Endothelial cell of umbilical vein (primary cell): ENCODE results near the gene PNPLA2. TPM values are rescaled to one million over a fixed set of nuclear protein-coding genes. Genes with fewer than 3 reads are reported as not detected.

ENCODE experiments used
- BruUV-seq: library from RNA; stranded (reverse); fragments of 400-500 nt; replicated peaks from 2 replicates; lab custom pipeline; 2021; lab: Mats Ljungman, UMichigan
- CTCF ChIA-PET: fragments of 300-600, 350-600 bp; sonication (Branson Sonifier 250); formaldehyde crosslinking; loops from one replicate; lab custom pipeline; 2021; ENCODE audit warnings: antibody characterized with exemption, inconsistent platforms; lab: Charles Lee
- POLR2A ChIA-PET: fragments of 300-600, 350-600 bp; sonication (Branson Sonifier 250); formaldehyde crosslinking; loops from one replicate; lab custom pipeline; 2021; ENCODE audit warnings: antibody characterized with exemption, inconsistent platforms; lab: Charles Lee
- DNase-seq: peaks from one replicate; pipeline ENCODE4 v3.0.0-alpha.2; 2011; ENCODE audit warnings: low read depth, low spot score
- FAIRE-seq: peaks from 2 replicates; lab custom pipeline; 2011; peaks lifted over from hg19 to GRCh38; lab: Jason Lieb, UNC
- H2AFZ ChIP-seq: 2 replicates; pipeline ENCODE4 v1.6.0; 2012; ENCODE audit warnings: low read depth, low read length, control low read depth, inconsistent platforms
- H3K27ac ChIP-seq: 2 replicates; pipeline ENCODE4 v1.5.1; 2011; ENCODE audit warnings: low read depth, mild to moderate bottlenecking, control low read depth, low read length, moderate library complexity; ENCODE audit not compliant: insufficient read depth
- H3K27me3 ChIP-seq, 2 experiments: 2 replicates each; pipeline versions ENCODE4 v1.6.0 to v1.6.1; 2011; ENCODE audit warnings: low read length in 2 of 2, mixed read lengths in 1 of 2; ENCODE audit not compliant: control insufficient read depth in 2 of 2, insufficient read depth in 2 of 2
- H3K36me3 ChIP-seq, 2 experiments: 2 replicates in 1 of 2; 3 replicates in 1 of 2; pipeline ENCODE4 v1.5.1; 2011; ENCODE audit warnings: low read length in 2 of 2, mild to moderate bottlenecking in 1 of 2, moderate library complexity in 1 of 2; ENCODE audit not compliant: control insufficient read depth in 2 of 2, insufficient read depth in 2 of 2; ENCODE audit errors: extremely low read depth in 1 of 2
- H3K4me1 ChIP-seq: 3 replicates; pipeline ENCODE4 v1.5.1; 2011; ENCODE audit warnings: mild to moderate bottlenecking, low read length; ENCODE audit not compliant: control insufficient read depth, insufficient read depth; ENCODE audit errors: extremely low read depth
- H3K4me2 ChIP-seq: 2 replicates; pipeline ENCODE4 v1.6.1; 2011; ENCODE audit warnings: low read length, control low read depth, mixed read lengths; ENCODE audit not compliant: insufficient read depth
- H3K4me3 ChIP-seq, 3 experiments: fragments of 200-600 bp in 1 of 3; sonication (generic), shearing (Covaris generic) in 1 of 3; replicated peaks in 1 of 3; 2 replicates each; pipeline ENCODE4 v1.5.1; 2011 to 2016; ENCODE audit warnings: control low read depth in 3 of 3, low read length in 3 of 3, mild to moderate bottlenecking in 2 of 3, inconsistent platforms in 1 of 3, low read depth in 1 of 3, moderate library complexity in 1 of 3; ENCODE audit not compliant: insufficient read depth in 1 of 3
- H3K79me2 ChIP-seq: 2 replicates; pipeline ENCODE4 v1.6.0; 2012; ENCODE audit warnings: low read length, inconsistent platforms; ENCODE audit not compliant: control insufficient read depth, insufficient read depth
- H3K9ac ChIP-seq: replicated peaks from 2 replicates; pipeline ENCODE3; 2011; ENCODE audit warnings: low read length, control low read depth; ENCODE audit not compliant: insufficient read depth; ENCODE audit errors: extremely low read depth
- H3K9me1 ChIP-seq: replicated peaks from 3 replicates; pipeline ENCODE4 v1.6.0; 2011; ENCODE audit warnings: mild to moderate bottlenecking, low read length; ENCODE audit not compliant: control insufficient read depth, insufficient read depth; ENCODE audit errors: extremely low read depth
- H3K9me3 ChIP-seq: replicated peaks from 2 replicates; pipeline ENCODE4 v1.5.1; 2012; ENCODE audit warnings: low read length, inconsistent platforms; ENCODE audit not compliant: control insufficient read depth, insufficient read depth
- H4K20me1 ChIP-seq: replicated peaks from 2 replicates; pipeline ENCODE3; 2011; ENCODE audit warnings: mild to moderate bottlenecking, low read length; ENCODE audit not compliant: control insufficient read depth, insufficient read depth; ENCODE audit errors: extremely low read depth
- EZH2 ChIP-seq: IDR thresholded peaks from 2 replicates; pipeline ENCODE4 v1.6.1; 2012; ENCODE audit warnings: borderline replicate concordance, low read depth, mild to moderate bottlenecking, moderate library complexity, low read length, inconsistent platforms; ENCODE audit not compliant: severe bottlenecking
- FOS ChIP-seq: IDR thresholded peaks from 2 replicates; pipeline ENCODE4 v1.6.1; 2011; ENCODE audit warnings: mild to moderate bottlenecking, low read length, moderate library complexity, borderline replicate concordance; ENCODE audit not compliant: insufficient read depth
- GATA2 ChIP-seq: IDR thresholded peaks from 2 replicates; pipeline ENCODE4 v1.7.0; 2011; ENCODE audit warnings: low read depth, mild to moderate bottlenecking, moderate library complexity, mixed read lengths, low read length; ENCODE audit not compliant: insufficient read length, insufficient read depth
- JUN ChIP-seq: IDR thresholded peaks from 2 replicates; pipeline ENCODE4 v1.6.1; 2011; ENCODE audit warnings: borderline replicate concordance, low read depth; ENCODE audit not compliant: insufficient read length, insufficient read depth
- MYC ChIP-seq: IDR thresholded peaks from one replicate; pipeline ENCODE4 v1.6.1; 2011; ENCODE audit warnings: mild to moderate bottlenecking, low read depth, low read length
- POLR2A ChIP-seq: IDR thresholded peaks from 2 replicates; pipeline ENCODE4 v1.6.1; 2012; ENCODE audit warnings: low read depth, mild to moderate bottlenecking, control low read depth, low read length
- POLR2AphosphoS5 ChIP-seq: IDR thresholded peaks from 2 replicates; pipeline ENCODE4 v1.6.1; 2012; ENCODE audit warnings: low read depth, mild to moderate bottlenecking, control low read depth, low read length, moderate library complexity; ENCODE audit not compliant: insufficient read depth
- dilution Hi-C: fragments of 300-500 bp; cut with MboI; formaldehyde crosslinking; loops from one replicate; pipeline ENCODE4 v1.15.0; 2019; ENCODE audit warnings: low sequenced_read_pairs; ENCODE audit not compliant: extremely low pct_ligation_motif_present
- intact Hi-C: fragments of 100-400 bp; cut with micrococcal nuclease; formaldehyde crosslinking; loops from one replicate; pipeline ENCODE4 v1.10.0; 2022
- polyA plus RNA-seq, 4 experiments: library from polyadenylated mRNA; depleted of rRNA in 3 of 4; stranded (reverse) in 3 of 4; unstranded in 1 of 4; fragments of >200 nt; gene quantifications; 2 replicates each; pipeline versions ENCODE4 v1.2.1 to v1.2.3, GENCODE V29; 2011 to 2012; ENCODE audit warnings: missing spikeins in 1 of 4
- total RNA-seq: library from RNA; stranded (reverse); gene quantifications from 2 replicates; pipeline ENCODE4 v1.2.3, GENCODE V29; 2021
- TF ChIP-seq, protein P1 (sequence below): IDR thresholded peaks from 2 replicates; pipeline ENCODE4 v1.6.1; 2011; ENCODE audit not compliant: insufficient read depth, insufficient read length
- TF ChIP-seq, protein P2 (sequence below), 2 donors: IDR thresholded peaks; 1 replicate in 1 of 2; 2 replicates in 1 of 2; pipeline ENCODE4 v1.5.1; 2011; ENCODE audit warnings: low read length in 2 of 2, mild to moderate bottlenecking in 2 of 2, moderate library complexity in 2 of 2, control low read depth in 1 of 2, inconsistent platforms in 1 of 2, low read depth in 1 of 2; ENCODE audit not compliant: insufficient read depth in 1 of 2; ENCODE audit errors: extremely low read depth in 1 of 2

PNPLA2 gene
- total and polyA plus RNA-seq, 2 donors (not counting 3 experiments of a cell fraction or from before 2014, with no cell fraction given), result 73.1 to 75.6 TPM

DNA sequence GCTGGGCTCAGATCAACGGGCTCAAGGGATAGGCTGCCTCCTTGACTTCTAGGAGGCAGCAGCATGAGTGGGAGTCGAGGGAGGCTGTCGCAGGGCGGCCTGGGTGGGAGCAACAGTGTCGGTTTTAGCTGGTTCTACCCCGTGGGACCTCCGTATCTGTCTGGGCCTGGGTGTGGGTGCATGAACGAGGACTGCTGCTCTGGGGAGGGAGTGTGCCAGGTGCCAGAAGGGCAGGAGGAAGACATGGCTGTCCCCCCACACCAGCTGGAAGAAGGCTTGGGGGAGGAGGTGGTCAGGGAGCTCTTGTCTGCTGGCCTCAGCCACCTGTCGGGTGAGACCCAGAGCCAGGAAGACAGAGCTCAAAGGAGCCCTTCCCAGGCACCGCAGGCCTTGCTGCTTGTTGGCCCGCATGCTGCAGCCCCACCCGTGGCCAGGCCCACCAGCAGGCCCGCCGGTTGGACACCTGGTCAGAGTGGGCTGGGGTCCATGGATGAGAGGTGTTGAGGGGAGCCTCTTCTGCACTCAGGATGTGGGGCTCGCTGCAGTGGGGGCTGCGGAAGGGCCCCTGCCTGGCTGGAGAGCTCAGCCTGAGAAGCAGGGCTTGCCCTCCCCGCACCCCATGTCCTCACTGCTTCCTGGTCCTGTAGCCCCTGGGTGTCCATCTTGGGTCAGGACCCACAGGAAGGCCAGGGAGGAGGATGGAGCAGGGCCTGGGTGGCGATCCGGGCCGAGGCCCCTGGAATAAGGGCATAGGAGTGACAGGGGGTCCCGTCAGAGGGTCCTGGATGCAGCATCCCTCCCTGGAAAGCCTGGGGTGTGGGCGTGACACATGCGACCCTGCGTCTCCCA lies 32.3 kb upstream of the PNPLA2 start:
- H3K36me3 ChIP-seq, result no peaks in the 10 kb centered on the region
- no peak overlapping the region for H2AFZ ChIP-seq
- no peaks in the 10 kb centered on the region for H3K9me1 ChIP-seq
- H3K9ac ChIP-seq, result no peak overlapping the region
- no peaks in the 10 kb centered on the region for H4K20me1 ChIP-seq
- H3K27ac ChIP-seq, result no peak overlapping the region
- DNase-seq (no peak), FAIRE-seq (no peak)
- H3K4me2 ChIP-seq, result no peak overlapping the region
- peak; percentile 5 for TF ChIP-seq POLR2A
- no peak for TF ChIP-seq GATA2
- CTCF ChIA-PET, result interaction anchor here (1.9 kb wide), 1 partner anchor 11 kb away, joined by 9 read pairs; the partner anchor contains the start of gene SLC25A22
- intact Hi-C loops, result no loop called here
- POLR2A ChIA-PET, result no interaction called here
- H3K79me2 ChIP-seq, result no peaks in the 10 kb centered on the region
- no peak overlapping the region for H3K4me3 ChIP-seq
- H3K9me3 ChIP-seq, result no peaks in the 10 kb centered on the region
- H3K27me3 ChIP-seq, result no peaks in the 10 kb centered on the region
- no peaks in the 10 kb centered on the region for H3K4me1 ChIP-seq
- dilution Hi-C loops, result no loop called here
- no TSS peak for BruUV-seq

DNA sequence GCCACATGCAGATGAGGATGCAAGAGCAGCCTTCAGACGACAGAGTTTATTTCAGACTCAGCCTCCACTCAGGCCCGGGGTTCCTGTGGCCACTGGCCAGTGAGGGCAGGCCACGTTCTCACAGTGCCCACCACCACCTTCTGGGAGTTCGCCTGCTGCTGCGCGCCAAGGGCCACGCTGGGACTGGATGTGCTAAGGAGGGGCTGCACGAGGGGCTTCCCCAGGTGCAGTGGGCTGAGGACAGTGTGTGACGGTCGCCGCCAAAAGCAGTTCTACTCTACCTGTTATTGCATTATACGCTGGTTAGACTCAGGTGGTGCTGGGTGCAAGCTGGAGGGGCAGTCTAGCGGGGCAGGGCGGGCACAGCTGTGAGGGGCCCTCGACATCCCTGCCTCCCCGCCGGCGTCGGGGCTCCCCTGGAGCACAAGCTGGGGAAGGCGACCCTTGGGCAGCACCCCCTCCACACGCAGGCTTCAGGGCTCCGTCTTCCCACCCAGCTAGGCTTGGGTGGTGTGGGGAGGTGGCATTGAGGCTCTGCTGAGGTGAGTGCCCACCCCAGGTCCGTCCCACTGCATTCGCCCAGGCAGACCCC lies 31.5 kb upstream of the PNPLA2 start:
- Histone ChIP-seq H3K27me3 (no peaks in the 10 kb centered on the region), H3K36me3 (no peaks in the 10 kb centered on the region), H3K9ac (no peak overlapping the region), H4K20me1 (no peaks in the 10 kb centered on the region), H3K4me3 (no peak overlapping the region), H3K4me2 (no peak overlapping the region), H3K9me3 (no peaks in the 10 kb centered on the region), H3K4me1 (no peaks in the 10 kb centered on the region), H3K79me2 (no peaks in the 10 kb centered on the region), H3K9me1 (no peaks in the 10 kb centered on the region), H3K27ac (no peak overlapping the region), H2AFZ (no peak overlapping the region)
- intact Hi-C loops (no loop called here), dilution Hi-C loops (no loop called here)
- no TSS peak for BruUV-seq
- TF ChIP-seq POLR2A, result no peak
- TF ChIP-seq, protein P1, sequence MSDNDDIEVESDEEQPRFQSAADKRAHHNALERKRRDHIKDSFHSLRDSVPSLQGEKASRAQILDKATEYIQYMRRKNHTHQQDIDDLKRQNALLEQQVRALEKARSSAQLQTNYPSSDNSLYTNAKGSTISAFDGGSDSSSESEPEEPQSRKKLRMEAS, result no peak
- TF ChIP-seq FOS, result no peak
- TF ChIP-seq GATA2, result no peak
- TF ChIP-seq, protein P2, sequence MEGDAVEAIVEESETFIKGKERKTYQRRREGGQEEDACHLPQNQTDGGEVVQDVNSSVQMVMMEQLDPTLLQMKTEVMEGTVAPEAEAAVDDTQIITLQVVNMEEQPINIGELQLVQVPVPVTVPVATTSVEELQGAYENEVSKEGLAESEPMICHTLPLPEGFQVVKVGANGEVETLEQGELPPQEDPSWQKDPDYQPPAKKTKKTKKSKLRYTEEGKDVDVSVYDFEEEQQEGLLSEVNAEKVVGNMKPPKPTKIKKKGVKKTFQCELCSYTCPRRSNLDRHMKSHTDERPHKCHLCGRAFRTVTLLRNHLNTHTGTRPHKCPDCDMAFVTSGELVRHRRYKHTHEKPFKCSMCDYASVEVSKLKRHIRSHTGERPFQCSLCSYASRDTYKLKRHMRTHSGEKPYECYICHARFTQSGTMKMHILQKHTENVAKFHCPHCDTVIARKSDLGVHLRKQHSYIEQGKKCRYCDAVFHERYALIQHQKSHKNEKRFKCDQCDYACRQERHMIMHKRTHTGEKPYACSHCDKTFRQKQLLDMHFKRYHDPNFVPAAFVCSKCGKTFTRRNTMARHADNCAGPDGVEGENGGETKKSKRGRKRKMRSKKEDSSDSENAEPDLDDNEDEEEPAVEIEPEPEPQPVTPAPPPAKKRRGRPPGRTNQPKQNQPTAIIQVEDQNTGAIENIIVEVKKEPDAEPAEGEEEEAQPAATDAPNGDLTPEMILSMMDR (IDR thresholded peaks at IDR 0.05; ENCODE audit: extremely low read depth in 1 of 2, insufficient read depth in 1 of 2, low read depth in 1 of 2, low read length in 2 of 2), result no peak
- TF ChIP-seq JUN, result no peak
- TF ChIP-seq EZH2, result no peak
- TF ChIP-seq POLR2AphosphoS5, result no peak
- TF ChIP-seq MYC, result no peak
- DNase-seq (no peak), FAIRE-seq (no peak)
- POLR2A ChIA-PET, result no interaction called here
- CTCF ChIA-PET, result no interaction called here
